ENCODE measurements around the gene MLC1.

DNA sequence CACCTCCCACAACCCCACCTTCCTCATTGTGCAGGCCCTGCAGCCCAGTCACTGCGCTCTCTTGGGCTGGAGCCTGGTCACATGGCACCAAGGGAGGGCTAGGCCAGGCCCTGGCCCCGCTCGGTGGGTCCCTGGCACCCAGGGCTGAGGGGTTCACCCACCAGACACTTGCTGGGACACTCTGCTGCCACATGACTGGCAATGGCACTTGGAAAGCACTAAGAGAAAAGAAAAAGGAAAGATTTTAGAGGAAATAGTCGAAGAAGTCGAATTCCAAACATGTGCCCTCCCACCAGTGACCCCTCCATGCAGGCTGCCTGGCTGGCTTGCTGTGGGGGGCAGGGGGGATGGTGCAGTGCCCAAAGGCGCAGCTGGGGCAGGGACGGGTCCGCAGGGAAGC is 14.9 kb downstream of the MLC1 start:
- TF ChIP-seq CTCF (IDR thresholded peaks at IDR 0.05) (no peak), POLR2AphosphoS5 (IDR thresholded peaks at IDR 0.05; ENCODE audit: low read depth, low read length) (no peak)
